ENCODE measurements around the gene CARMIL1. TPM values are rescaled to one million over a fixed set of nuclear protein-coding genes. Genes with fewer than 3 reads are reported as not detected.
"Not testable (repeated sequence)": the region's sequence is repeated elsewhere in the genome, so short reads cannot be mapped to it uniquely, and the experiment has no call there.

Gene CARMIL1
- total RNA-seq, 1 donor from 2014 or later = 0.20 TPM

DNA sequence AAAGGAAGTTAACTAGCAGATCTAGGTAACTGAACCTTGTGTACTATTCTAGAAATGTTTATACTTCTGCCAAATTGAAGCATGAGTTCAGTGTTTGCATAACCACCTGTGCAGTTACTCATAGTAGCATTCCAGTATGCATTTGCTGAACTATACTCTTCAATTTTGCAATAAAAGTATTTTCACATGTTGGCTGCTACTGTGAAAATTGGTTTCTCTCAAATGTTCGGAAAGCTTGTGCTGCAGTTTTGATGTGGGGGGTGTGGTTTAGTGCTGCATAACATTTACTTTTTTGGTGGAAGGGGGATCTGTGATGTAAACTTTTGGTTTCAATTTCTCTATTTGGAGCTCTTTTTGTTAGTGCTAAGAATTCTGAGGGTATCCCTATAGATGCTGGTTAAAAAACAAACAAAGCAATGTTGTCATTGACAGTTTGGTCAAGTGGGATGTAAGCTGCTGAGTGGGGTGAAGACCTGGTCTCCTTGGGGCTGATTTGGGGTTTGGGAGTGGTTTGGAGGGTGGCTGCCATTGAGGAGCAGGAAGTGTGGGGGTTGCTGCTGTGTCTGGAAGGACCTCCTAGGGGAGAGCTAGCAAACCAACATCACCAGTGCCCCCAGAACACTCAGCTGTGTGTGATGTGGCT lies 87.8 kb downstream of the CARMIL1 start:
- DNase-seq (ENCODE audit: low read depth in 2 of 2) = no peak

DNA sequence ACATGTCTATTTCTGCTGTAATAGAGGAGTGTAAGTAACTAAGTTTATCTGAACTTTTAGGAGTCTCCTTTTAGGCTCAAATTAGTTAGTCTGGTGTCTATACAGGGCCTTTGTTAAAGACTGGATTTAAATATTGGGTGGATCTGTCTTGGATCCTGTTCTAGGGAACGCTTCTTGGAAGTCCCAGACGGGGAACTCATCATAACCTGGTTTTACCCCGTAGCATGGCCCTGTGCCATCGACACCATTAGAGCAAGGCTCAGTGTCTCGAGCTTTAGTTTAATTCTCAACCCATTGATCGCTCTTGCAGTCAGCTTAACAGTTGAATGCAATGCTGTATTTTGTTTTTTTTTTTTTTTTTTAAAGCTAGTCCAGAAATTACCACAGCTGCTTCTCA lies 89.9 kb downstream of the CARMIL1 start:
- no peak for DNase-seq (ENCODE audit: low read depth in 2 of 2)

DNA sequence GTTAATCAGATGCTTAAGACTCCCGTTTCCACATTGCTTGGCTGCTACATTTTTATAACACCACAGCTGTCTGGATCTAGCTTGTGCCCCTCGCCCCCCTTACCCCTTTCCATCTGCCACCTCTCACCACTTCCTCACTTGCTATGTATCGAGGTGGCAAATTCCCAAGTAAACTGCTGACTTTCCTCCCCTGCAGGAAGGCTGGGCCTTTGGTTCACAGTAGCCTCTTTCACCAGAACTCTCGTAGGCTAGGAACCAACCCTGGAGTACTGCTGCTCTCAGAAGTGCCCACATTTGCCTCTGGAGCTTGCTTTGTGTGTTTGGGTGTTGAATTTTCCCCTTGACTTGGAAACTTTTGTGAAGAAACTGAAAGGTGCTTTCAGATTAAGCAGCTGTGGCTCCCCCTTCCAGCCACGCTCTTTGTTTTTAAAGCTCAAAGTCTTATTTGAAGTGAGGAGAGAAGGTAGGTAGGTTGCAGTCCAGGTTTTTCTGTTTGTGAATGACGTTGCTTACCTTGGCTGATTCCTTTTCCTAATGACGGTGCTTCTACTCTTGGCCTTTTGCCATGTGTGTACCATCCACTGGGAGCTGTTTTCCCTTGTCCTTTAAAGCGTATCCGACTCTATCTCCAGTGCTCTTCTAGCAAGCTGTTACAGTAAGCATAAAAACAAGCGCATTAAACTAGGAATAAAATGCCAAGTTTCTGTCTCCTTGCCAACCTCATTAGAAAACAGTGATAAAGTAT lies 90.4 kb downstream of the CARMIL1 start:
- DNase-seq (ENCODE audit: low read depth in 2 of 2) = no peak

DNA sequence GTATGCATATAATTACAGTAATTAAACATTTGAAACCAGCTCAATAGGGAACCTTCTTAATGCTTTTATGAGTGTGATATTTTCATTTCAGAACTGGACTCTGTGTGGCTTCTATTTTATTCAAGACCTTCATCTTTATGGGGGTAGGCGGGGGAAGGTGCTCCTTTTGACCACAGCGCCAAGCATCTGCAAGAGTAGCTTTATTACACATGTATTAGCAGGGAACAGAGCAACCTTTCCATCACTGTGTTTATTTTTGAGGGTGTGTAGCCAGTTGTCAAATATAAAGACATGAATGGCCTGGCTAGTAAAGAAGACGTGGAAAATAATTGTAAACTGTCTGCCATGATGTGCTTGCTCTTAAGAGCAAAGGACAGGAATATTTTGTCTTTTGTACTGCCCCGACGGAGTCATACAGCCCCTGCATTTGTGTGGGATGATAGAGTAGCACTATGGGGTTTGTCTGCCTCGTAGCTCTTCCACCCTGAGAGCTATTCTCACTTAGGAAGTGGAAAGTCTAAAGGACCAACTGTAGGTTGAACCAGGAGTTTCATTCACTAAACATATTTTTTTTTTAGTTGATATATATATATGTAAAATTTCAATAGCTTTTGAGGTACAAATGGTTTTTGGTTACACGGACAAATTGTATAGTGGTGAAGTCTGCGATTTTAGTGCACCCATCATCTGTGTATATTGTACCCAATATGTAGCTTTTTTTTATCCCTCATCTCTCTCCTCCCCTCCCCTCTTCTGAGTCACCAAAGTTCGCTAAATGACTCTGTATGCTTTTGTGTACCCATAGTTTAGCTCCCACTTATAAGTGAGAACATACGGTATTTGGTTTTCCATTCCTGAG lies 91.2 kb downstream of the CARMIL1 start:
- no peak for DNase-seq (ENCODE audit: low read depth in 2 of 2)

DNA sequence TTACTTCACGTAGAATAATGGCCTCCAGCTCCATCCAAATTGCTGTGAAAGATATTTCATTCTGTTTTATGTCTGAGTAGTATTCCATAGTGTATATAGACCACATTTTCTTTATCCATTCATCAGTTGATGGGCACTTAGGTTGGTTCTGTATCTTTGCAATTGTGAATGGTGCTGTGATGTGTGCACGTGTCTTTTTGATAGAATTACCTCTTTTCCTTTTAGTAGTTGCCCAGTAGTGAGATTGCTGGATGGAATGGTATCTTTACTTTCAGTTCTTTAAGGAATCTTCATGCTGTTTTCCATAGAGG lies 91.8 kb downstream of the CARMIL1 start:
- DNase-seq (ENCODE audit: low read depth in 2 of 2) = no peak

DNA sequence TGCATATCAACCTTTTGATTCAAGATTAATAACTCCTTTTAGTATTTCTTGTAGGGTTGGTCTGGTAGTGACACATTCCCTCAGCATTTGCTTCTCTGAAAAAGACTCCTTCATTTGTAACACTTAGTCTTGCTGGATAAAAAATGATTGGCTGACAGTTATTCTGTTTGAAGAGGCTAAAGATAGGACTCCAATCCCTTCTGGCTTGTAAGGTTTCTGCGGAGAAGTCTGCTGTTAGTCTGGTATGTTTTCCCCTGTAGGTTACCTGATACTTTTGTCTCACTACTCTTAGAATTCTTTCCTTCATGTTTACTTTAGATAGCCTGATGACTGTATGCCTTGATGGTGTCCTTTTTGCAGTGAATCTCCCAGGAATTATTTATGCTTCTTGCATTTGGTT lies 96.0 kb downstream of the CARMIL1 start:
- no peak for DNase-seq (ENCODE audit: low read depth in 2 of 2)

DNA sequence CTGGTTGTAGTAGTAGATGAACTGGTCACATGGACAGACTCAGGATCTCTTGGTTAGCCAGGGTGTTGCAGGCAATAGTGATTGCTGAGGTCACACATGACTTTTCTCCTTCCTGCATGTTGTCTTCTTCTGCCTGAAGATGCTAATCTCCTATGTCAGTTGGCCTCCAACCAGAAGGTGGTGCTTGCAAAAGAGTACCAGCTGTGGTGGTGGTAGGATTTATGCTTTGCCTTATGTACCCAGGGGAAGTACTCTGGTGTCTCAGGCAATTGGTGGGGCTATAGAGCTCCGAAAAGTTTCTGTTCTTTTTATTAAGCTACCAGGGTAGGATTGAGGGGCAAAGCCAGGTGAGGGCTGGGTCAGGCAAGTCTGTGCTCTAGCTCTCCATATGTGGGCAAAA lies 98.5 kb downstream of the CARMIL1 start:
- no peak for DNase-seq (ENCODE audit: low read depth in 2 of 2)

DNA sequence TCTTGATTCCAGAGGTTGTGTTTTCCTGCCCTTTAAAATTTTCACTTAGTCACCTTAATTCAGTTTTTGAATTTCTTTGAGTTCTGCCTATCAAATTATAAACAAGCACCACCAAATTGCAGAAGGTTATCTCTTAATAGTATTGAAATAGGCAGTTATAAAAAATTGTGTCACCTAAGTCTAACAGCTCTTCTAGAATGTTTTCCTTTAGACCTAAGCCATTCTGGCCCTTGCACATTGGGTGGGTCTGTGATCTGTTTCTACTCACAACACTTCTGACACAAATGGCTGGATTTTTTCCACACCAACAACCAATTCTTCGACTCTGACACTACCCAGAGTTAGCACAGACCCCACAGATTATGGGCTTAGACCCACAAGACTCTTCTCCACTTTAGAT lies 101.9 kb downstream of the CARMIL1 start:
- no peak for DNase-seq (ENCODE audit: low read depth in 2 of 2)

DNA sequence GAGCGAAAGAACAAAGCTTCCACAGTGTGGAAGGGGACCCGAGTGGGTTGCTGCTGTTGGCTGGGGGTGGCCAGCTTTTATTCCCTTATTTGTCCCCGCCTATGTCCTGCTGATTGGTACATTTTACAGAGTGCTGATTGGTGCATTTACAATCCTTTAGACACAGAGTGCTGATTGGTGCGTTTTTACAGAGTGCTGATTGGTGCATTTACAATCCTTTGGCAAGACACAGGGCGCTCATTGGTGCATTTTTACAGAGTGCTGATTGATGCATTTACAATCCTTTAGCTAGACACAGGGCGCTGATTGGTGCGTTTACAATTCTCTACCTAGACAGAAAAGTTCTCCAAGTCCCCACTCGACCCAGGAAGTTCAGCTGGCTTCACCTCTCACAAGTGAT lies 103.3 kb downstream of the CARMIL1 start:
- not testable (repeated sequence) for DNase-seq (ENCODE audit: low read depth in 2 of 2)

DNA sequence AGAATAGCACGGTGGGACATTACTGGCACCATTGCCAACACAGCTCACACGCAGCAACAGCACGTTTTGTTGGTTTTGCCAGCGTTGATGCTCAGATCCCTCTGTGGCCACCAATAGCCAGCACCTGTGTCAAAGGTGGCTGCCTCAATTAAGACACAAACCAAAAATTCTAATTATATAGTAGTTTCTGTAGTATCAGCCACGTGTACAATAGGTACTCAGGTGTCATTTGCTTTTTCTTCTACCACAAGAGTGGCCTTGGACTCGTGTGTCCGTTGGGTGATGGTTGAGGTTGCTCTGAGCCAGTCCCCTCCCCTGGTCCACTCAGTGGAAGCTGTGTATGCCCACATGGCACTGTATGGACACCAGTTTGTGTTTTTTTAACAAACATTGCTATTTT lies 105.1 kb downstream of the CARMIL1 start:
- DNase-seq (ENCODE audit: low read depth in 2 of 2) = no peak

DNA sequence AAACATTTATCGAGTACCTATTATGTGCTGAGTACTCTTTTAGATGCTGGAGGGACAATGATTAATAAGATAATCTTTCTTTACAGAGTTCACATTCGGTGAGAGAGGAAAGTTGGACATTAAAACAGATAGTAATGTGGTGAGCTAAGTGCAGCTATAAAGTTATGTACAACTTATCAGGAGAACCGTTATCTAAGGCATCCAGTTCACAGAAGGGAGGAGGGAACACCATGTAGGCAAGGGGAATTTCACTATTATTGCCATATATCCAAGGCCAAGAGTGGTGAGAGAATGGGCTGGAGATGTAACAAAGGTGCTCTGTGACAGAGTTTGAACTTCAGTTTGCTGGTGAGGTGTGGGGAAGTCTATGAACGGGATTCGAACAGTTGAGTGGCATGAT lies 105.8 kb downstream of the CARMIL1 start:
- no peak for DNase-seq (ENCODE audit: low read depth in 2 of 2)

DNA sequence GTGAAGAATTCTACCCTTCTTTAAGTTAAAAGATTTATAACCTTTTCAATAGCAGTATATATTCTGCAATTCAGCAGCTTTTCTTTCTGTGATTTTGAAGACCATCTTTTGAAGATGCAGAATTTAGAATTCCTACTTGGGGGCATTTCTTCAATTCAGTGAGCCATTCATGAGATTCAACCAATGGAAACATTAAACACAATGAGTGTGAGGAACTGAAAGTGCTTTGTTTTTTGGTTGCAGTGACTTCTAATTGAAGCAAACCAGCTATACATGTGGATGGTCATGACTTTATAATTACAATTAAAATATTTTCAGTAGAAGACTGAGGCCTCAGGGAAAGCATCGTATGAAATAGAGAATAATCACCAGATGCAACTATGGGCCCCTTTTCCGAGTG lies 108.3 kb downstream of the CARMIL1 start:
- no peak for DNase-seq (ENCODE audit: low read depth in 2 of 2)

DNA sequence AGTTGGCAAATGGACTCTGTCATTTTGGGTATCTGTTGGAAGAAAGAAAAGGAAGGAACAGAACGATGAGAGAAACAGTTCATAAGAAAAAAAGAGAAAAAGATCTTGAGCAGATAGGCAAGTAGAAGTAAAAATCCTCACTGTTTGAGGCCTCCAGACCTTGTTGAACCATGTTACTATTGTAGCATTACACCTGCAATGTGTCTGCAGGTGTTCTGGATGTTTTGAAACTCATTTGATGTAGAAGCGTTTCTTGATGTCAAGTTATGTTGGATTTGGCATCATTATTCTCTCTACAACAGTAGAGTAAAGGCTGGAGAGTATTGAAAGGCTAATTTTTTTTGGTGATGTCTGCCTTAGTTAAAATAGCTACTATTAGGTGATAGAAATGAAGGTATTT lies 108.7 kb downstream of the CARMIL1 start:
- no peak for DNase-seq (ENCODE audit: low read depth in 2 of 2)

DNA sequence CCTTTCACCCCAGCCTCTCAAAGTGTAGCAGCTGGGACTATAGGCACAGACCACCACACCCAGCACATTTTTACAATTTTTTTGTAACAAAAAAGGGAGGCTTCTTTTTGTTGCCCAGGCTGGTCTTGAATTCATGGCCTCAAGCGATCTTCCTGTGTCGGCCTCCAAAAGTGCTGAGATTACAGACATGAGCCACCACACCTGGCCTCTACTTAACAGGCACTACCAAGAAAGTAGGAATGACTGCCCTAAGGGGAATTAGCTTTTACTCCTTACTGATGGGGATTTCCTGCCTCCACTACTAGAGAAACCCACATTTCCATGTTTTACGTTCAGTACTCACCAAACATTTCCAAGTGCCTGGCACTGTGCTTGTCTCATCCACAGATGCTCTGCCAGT lies 109.6 kb downstream of the CARMIL1 start:
- DNase-seq (ENCODE audit: low read depth in 2 of 2) = no peak

DNA sequence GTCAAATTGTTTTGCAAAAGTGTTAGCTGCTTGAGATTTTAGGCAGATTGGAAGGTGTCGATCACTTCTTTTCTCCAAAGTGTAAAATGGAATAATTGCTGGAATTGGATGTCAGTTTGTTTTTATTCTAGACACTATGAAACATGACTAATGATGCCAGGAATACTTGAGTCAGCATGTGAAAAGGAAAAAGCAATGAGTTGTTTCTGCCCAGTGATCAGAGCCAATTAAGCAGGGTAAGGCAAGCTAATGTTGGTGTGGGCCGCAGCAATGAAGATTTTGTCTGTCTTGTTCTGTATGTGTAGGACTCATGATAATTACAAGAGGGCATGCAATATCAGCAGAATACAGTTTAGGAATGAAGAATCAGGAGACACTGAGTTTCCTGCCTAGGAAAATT lies 110.3 kb downstream of the CARMIL1 start:
- DNase-seq (ENCODE audit: low read depth in 2 of 2) = peak; percentile 36 to 45

DNA sequence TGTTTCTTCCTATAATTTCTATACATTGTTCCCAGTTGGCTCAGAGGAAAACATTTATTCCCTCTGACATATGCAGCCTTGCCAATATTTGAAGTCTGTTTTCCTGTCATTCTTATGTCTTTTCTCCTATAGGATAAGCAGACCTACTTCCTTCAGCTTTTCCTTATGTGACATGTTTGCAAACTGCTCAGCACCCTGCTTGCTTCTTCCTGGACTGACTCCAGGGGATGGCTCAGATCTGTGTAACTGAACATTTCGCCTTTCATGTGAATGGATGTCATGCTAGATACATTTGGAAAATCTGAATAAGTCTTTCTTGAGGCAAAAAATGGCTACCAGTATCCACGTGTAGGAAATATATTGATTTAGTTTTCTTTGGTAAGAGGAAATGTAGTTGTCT lies 113.2 kb downstream of the CARMIL1 start:
- no peak for DNase-seq (ENCODE audit: low read depth in 2 of 2)

DNA sequence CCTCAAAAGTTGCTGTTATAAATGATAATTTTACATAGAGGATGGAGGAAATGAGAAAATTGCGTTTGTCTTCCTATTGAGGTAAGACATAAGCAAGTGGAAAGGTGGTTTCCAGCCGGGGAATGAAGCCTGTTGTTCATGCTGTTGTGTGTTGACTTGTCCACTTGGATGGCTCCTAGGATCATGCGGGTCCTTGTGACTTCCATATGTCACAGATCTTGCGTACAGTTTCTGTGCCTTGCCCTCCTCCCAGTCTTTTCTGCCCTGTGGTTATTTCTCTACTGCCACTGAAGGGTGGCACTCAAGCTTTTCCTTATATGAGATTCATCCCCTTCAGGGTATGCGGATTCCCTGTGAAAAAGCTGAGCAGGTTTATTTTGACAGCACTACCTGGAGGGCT lies 116.6 kb downstream of the CARMIL1 start:
- no peak for DNase-seq (ENCODE audit: low read depth in 2 of 2)

DNA sequence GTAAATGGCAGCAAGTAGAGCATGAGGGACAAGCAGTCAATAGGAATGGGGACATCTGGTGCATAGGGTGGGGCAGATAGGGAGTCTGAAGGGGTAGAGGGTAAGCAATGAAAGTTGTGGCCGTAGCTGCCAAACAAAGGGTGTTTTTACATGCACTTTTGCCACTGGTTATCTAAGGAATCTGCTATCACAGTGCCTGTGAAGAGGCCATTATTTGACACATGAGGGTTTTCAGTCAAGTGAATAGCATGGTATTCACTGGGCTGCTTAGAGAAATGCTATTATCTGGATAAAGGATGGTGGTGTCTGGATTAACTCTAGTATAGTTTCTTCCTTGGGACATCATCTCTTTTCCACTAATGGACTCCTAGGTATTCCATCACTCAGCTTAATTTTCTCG lies 118.2 kb downstream of the CARMIL1 start:
- no peak for DNase-seq (ENCODE audit: low read depth in 2 of 2)

DNA sequence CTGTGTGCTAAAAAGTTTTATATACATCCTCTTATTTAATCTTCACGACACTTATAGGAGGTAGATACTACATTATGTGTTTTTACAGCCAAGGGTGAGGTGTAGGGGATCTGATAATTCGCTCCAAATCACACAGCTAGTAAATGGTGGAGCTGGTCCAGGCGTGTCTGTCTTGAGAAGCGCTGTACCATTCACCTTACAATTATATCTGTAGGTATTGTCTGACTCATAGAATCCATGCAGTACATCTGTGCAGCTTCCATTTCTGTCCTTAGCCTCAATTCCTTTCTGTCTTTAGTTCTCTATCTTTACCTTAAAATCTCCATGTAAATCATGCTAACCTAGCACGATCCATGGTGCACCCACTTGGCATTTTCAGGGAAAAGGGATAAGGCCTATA lies 120.7 kb downstream of the CARMIL1 start:
- DNase-seq (ENCODE audit: low read depth in 2 of 2) = no peak

DNA sequence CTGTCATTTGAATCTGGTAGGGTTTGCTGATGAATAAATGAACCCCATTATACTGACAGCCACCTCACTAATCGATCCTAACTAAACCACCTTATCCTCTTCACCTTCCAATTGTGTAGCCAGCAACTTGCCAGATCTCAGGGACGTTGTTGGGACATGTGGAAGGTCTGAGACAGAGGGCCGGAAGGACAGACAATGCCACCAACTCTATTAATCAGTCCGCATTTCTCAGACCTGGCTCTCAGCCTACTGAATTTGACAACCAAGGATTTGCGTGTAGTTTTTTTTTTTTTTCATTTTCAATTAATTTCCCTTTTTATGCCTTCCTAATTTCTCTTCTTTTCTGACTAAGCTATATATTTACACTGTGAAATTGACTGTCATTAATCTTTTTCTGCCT lies 122.5 kb downstream of the CARMIL1 start:
- DNase-seq (ENCODE audit: low read depth in 2 of 2) = no peak

DNA sequence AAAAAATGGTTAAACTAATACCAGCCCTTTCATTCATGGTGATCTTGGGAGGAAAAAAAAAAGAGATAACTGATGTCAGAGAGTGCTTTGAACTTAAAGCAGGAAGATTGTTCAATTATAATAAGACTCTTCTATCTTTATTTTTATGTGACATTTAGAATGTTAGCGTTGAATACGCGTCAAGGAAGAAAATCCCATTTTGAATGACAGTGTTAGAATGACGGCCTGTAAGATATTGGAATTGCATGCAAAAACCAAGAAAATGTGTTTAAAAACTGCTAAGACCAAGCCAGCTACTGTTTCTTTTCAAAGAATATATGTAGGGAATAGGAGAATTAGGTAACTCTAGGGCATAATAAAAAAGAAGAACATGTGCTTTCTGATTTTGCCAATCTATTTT lies 123.0 kb downstream of the CARMIL1 start:
- no peak for DNase-seq (ENCODE audit: low read depth in 2 of 2)

DNA sequence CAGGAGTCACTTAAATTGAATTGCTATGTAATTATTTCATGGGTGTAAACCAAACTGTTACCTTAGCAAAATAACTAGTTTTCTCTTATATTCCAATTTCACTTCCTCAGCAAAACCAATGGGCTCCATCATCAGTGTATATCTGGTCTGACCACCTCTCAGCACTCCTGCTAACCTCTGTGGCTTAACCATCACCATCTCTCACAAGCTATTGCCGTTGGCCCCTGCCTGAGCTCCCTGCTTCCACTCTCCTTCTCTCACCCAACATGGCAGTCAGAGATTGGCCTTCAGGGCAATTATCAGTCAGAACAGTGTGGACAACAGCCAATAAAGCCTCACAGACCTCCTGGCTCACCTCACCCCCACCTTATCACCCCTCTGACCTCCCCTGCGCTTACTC lies 124.0 kb downstream of the CARMIL1 start:
- no peak for DNase-seq (ENCODE audit: low read depth in 2 of 2)

DNA sequence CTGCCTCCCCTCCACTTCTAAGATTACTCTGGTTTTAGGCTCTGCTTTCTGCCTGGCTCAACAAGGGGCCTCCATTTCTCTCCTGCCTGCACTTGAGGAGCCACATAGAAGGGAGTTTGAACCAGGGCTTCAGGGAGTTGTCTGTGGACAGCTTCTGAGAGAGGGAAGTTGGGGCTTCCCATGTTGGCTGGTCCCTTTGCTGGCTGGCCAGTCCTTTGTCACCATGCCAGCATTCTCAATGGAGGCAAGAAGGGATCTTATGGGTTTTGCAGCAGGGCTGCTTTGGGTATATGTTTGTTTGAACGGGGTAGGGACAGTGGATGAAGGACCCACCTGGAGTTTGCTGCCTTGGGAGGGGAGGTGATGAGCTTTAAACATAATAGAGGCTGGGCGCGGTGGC lies 124.9 kb downstream of the CARMIL1 start:
- DNase-seq (ENCODE audit: low read depth in 2 of 2) = no peak
